CD4-positive, alpha-beta memory T cell (primary cell): ENCODE measurements around the gene PRRT1. TPM values are rescaled to one million over a fixed set of nuclear protein-coding genes. Genes with fewer than 3 reads are reported as not detected.
A peak's percentile ranks its signal among the peaks of the same experiment; 100 is the strongest.
"Not testable (repeated sequence)": the region's sequence is repeated elsewhere in the genome, so short reads cannot be mapped to it uniquely, and the experiment has no call there.

Source experiments
- CTCF ChIA-PET: fragments of 350-600 bp; sonication (Branson Sonifier 250); formaldehyde crosslinking; loops from one replicate; lab custom pipeline; 2021; ENCODE audit warnings: inconsistent platforms; ENCODE audit not compliant: partially characterized antibody; lab: Charles Lee
- POLR2A ChIA-PET: fragments of 350-600 bp; sonication (Branson Sonifier 250); formaldehyde crosslinking; loops from one replicate; lab custom pipeline; 2021; ENCODE audit not compliant: partially characterized antibody; lab: Charles Lee
- DNase-seq, 5 donors: peaks; one replicate each; pipeline versions ENCODE4 v3.0.0 to v3.0.0-alpha.2; 2020 to 2022; ENCODE audit warnings: mixed read lengths in 1 of 5
- H3K27ac ChIP-seq: one replicate; pipeline ENCODE4 v1.7.0; 2013; ENCODE audit warnings: low read depth, low read length
- H3K27me3 ChIP-seq: 2 replicates; pipeline ENCODE4 v1.7.0; 2013; ENCODE audit warnings: mild to moderate bottlenecking, low read length, moderate library complexity; ENCODE audit not compliant: insufficient read depth
- H3K36me3 ChIP-seq: 2 replicates; pipeline ENCODE4 v1.7.0; 2013; ENCODE audit warnings: mild to moderate bottlenecking, low read length, moderate library complexity; ENCODE audit not compliant: insufficient read depth
- H3K4me1 ChIP-seq: 2 replicates; pipeline ENCODE4 v1.7.0; 2013; ENCODE audit warnings: mild to moderate bottlenecking, low read length, moderate library complexity; ENCODE audit not compliant: insufficient read depth
- H3K4me3 ChIP-seq, 2 donors: one replicate each; pipeline ENCODE4 v1.7.0; 2013; ENCODE audit warnings: low read length in 2 of 2, mild to moderate bottlenecking in 1 of 2
- H3K9me3 ChIP-seq, 2 donors: one replicate each; pipeline ENCODE4 v1.7.0; 2013; ENCODE audit warnings: low read length in 2 of 2, control low read depth in 1 of 2; ENCODE audit not compliant: control insufficient read depth in 1 of 2
- H3K27ac Mint-ChIP-seq, 7 donors: one replicate each; pipeline ENCODE4 v1.8.0; 2020 to 2021; ENCODE audit warnings: mixed read lengths in 7 of 7, mild to moderate bottlenecking in 6 of 7, inconsistent platforms in 3 of 7, moderate library complexity in 3 of 7
- H3K27me3 Mint-ChIP-seq, 2 donors: one replicate each; pipeline ENCODE4 v1.8.0; 2020 to 2021; ENCODE audit warnings: mixed read lengths in 2 of 2
- H3K36me3 Mint-ChIP-seq, 2 donors: one replicate each; pipeline ENCODE4 v1.8.0; 2020 to 2021; ENCODE audit warnings: mixed read lengths in 2 of 2, inconsistent platforms in 1 of 2, mild to moderate bottlenecking in 1 of 2
- H3K4me1 Mint-ChIP-seq, 4 donors: one replicate each; pipeline ENCODE4 v1.8.0; 2020 to 2021; ENCODE audit warnings: mixed read lengths in 4 of 4, mild to moderate bottlenecking in 1 of 4
- H3K4me3 Mint-ChIP-seq, 8 donors: one replicate each; pipeline ENCODE4 v1.8.0; 2020 to 2021; ENCODE audit warnings: mixed read lengths in 8 of 8, mild to moderate bottlenecking in 7 of 8, moderate library complexity in 6 of 8, inconsistent platforms in 3 of 8
- H3K9me3 Mint-ChIP-seq, 8 donors: one replicate each; pipeline ENCODE4 v1.8.0; 2020 to 2021; ENCODE audit warnings: mixed read lengths in 8 of 8, mild to moderate bottlenecking in 5 of 8, inconsistent platforms in 3 of 8, moderate library complexity in 1 of 8
- intact Hi-C: fragments of 100-400 bp; cut with micrococcal nuclease; formaldehyde crosslinking; loops from one replicate; pipeline ENCODE4 v1.15.1; 2023
- microRNA-seq: library from miRNA; unstranded; fragments of <30 nt; microRNA quantifications from one replicate; pipeline ENCODE4 v1.2.0, GENCODE V29; 2021; ENCODE audit warnings: borderline replicate concordance, borderline number of aligned reads, borderline microRNAs expressed, mixed read lengths
- polyA plus RNA-seq, 2 donors: library from polyadenylated mRNA; unstranded; fragments of 300-500 nt; fragmentation: Illumina TruSeq; gene quantifications; one replicate each; pipeline ENCODE4 v1.2.3, GENCODE V29; 2021
- total RNA-seq, 2 experiments: library from RNA; stranded (reverse); gene quantifications; one replicate each; pipeline ENCODE4 v1.2.3, GENCODE V29; 2021

Gene PRRT1
- total and polyA plus RNA-seq, 4 experiments from 2014 or later, result 0.60 to 1.9 (median 1.5) TPM; not detected in 1

- intact Hi-C loops, result no loop called here
Measured at GRCh38 chr6:32107406-32107805, 44.3 kb downstream of the PRRT1 start.

GRCh38 chr6:32105433-32105832 is 46.3 kb downstream of the PRRT1 start:
- Histone ChIP-seq H3K36me3 (no peaks in the 10 kb centered on the region), H3K27ac (no peak overlapping the region), H3K4me3 (no peak overlapping the region), H3K4me1 (peaks cover 15% of the 10 kb centered on the region), H3K27me3 (no peaks in the 10 kb centered on the region), H3K9me3 (no peaks in the 10 kb centered on the region)
- DNase-seq, result no peak
- POLR2A ChIA-PET, result no interaction called here
- Mint-ChIP-seq H3K27me3 (peaks cover 10 to 25% of the 10 kb centered on the region in 2 donors), H3K4me3 (no peak overlapping the region), H3K9me3 (no peaks in the 10 kb centered on the region), H3K4me1 (peaks cover 10 to 27% (median 18%) of the 10 kb centered on the region in 4 donors), H3K36me3 (no peaks in the 10 kb centered on the region), H3K27ac (no peak overlapping the region)
- CTCF ChIA-PET, result no interaction called here
- intact Hi-C loops, result no loop called here

More at GRCh38 chr6:32107406-32107805, 44.3 kb downstream of the PRRT1 start:
- ChIA-PET CTCF (interaction anchor here (2.0 kb wide), 1 partner anchor 11 kb away, joined by 8 read pairs; no protein-coding TSS in a partner anchor), POLR2A (interaction anchor here (0.9 kb wide), 1 partner anchor 11 kb away, joined by 3 read pairs; no protein-coding TSS in a partner anchor)
- H3K36me3 ChIP-seq, result no peaks in the 10 kb centered on the region
- H3K4me3 Mint-ChIP-seq, result no peak overlapping the region
- no peak overlapping the region for H3K27ac ChIP-seq
- H3K4me3 ChIP-seq, result no peak overlapping the region
- peaks cover 0 to 5% of the 10 kb centered on the region in 2 donors for H3K36me3 Mint-ChIP-seq
- H3K27me3 ChIP-seq, result no peaks in the 10 kb centered on the region
- no peaks in the 10 kb centered on the region for H3K9me3 ChIP-seq
- H3K27ac Mint-ChIP-seq, result peak overlapping the region in 1 of 7 donors; percentile 16
- peaks cover 11 to 27% (median 19%) of the 10 kb centered on the region in 4 donors for H3K4me1 Mint-ChIP-seq
- peaks cover 8 to 25% of the 10 kb centered on the region in 2 donors for H3K27me3 Mint-ChIP-seq
- DNase-seq, result no peak
- peaks cover 15% of the 10 kb centered on the region for H3K4me1 ChIP-seq
- H3K9me3 Mint-ChIP-seq, result no peaks in the 10 kb centered on the region

GRCh38 chr6:32102255-32102654 is 49.5 kb downstream of the PRRT1 start:
- H3K9me3 ChIP-seq, result no peaks in the 10 kb centered on the region
- no peak for DNase-seq
- no peaks in the 10 kb centered on the region for H3K36me3 Mint-ChIP-seq
- no peak overlapping the region for H3K4me3 ChIP-seq
- peaks cover 13 to 26% of the 10 kb centered on the region in 2 donors for H3K27me3 Mint-ChIP-seq
- no peaks in the 10 kb centered on the region for H3K36me3 ChIP-seq
- H3K4me1 Mint-ChIP-seq, result peaks cover 0 to 2% (median 0%) of the 10 kb centered on the region in 4 donors
- POLR2A ChIA-PET, result no interaction called here
- no peaks in the 10 kb centered on the region for H3K9me3 Mint-ChIP-seq
- intact Hi-C loops, result no loop called here
- no peak overlapping the region for H3K27ac Mint-ChIP-seq
- peaks cover 9% of the 10 kb centered on the region for H3K27me3 ChIP-seq
- no peak overlapping the region for H3K27ac ChIP-seq
- no peaks in the 10 kb centered on the region for H3K4me1 ChIP-seq
- CTCF ChIA-PET, result interaction anchor here (1.0 to 1.3 kb wide), 2 partner anchors 16 to 57 kb away, joined by 3 read pairs; no protein-coding TSS in a partner anchor
- H3K4me3 Mint-ChIP-seq, result no peak overlapping the region

GRCh38 chr6:32100251-32100650 is 51.5 kb downstream of the PRRT1 start:
- H3K36me3 ChIP-seq, H3K4me3 ChIP-seq, H3K4me3 Mint-ChIP-seq, H3K4me1 ChIP-seq, POLR2A ChIA-PET, CTCF ChIA-PET, H3K4me1 Mint-ChIP-seq, H3K27ac Mint-ChIP-seq, H3K9me3 ChIP-seq, H3K9me3 Mint-ChIP-seq, DNase-seq, intact Hi-C loops, H3K36me3 Mint-ChIP-seq, H3K27ac ChIP-seq: not testable (repeated sequence)
- peaks cover 21 to 24% of the 10 kb centered on the region in 2 donors for H3K27me3 Mint-ChIP-seq
- peaks cover 23% of the 10 kb centered on the region for H3K27me3 ChIP-seq

Small RNA genes within 50 kb of the gene (microRNA-seq; reads per million reads assigned to microRNA genes)
- gene MIR6721, result not detected
- not detected for gene MIR6833

Other genes starting within 250 kb of the PRRT1 start
- gene ZBTB12, start 249.9 kb downstream of the PRRT1 start, total RNA-seq, result 1 to 10 TPM; 2.4 to 2.5 TPM
- gene ZBTB12, start 249.9 kb downstream of the PRRT1 start, polyA plus RNA-seq, result not detected
- 1 to 10 TPM; 2.1 to 3.2 TPM for gene C2, start 224.2 kb downstream of the PRRT1 start, total RNA-seq
- not detected for gene C2, start 224.2 kb downstream of the PRRT1 start, polyA plus RNA-seq
- gene CFB, start 205.8 kb downstream of the PRRT1 start, total RNA-seq, result under 1 TPM in 1 of 2 experiments, not detected in 1; 0.64 TPM
- gene CFB, start 205.8 kb downstream of the PRRT1 start, polyA plus RNA-seq, result not detected
- 10 to 100 TPM; 45.8 to 49.0 TPM for gene NELFE, start 193.0 kb downstream of the PRRT1 start, total RNA-seq
- 10 to 100 TPM; 67.0 to 78.5 TPM for gene NELFE, start 193.0 kb downstream of the PRRT1 start, polyA plus RNA-seq
- gene SKIC2, start 192.8 kb downstream of the PRRT1 start, total RNA-seq, result 100 to 1,000 TPM; 117 to 119 TPM
- 10 to 100 TPM; 21.8 to 23.0 TPM for gene SKIC2, start 192.8 kb downstream of the PRRT1 start, polyA plus RNA-seq
- gene DXO, start 179.8 kb downstream of the PRRT1 start, total RNA-seq, result 10 to 100 TPM; 27.8 to 30.3 TPM
- 10 to 100 TPM; 10.8 to 11.7 TPM for gene DXO, start 179.8 kb downstream of the PRRT1 start, polyA plus RNA-seq
- gene C4A, start 169.9 kb downstream of the PRRT1 start, total RNA-seq, result 1 to 10 TPM; 6.7 to 9.8 TPM
- under 1 TPM in 1 of 2 donors, not detected in 1; 0.17 TPM for gene C4A, start 169.9 kb downstream of the PRRT1 start, polyA plus RNA-seq
- gene C4B, start 137.1 kb downstream of the PRRT1 start, total RNA-seq, result 1 to 10 TPM; 5.0 to 5.8 TPM
- under 1 TPM in 1 of 2 donors, not detected in 1; 0.36 TPM for gene C4B, start 137.1 kb downstream of the PRRT1 start, polyA plus RNA-seq
- under 1 TPM; 0.39 to 0.61 TPM for gene CYP21A2, start 113.5 kb downstream of the PRRT1 start, total RNA-seq
- not detected for gene CYP21A2, start 113.5 kb downstream of the PRRT1 start, polyA plus RNA-seq
- gene TNXB, start 42.6 kb downstream of the PRRT1 start, total RNA-seq, result 10 to 100 TPM; 16.5 to 22.4 TPM
- gene TNXB, start 42.6 kb downstream of the PRRT1 start, polyA plus RNA-seq, result under 1 TPM in 1 of 2 donors, not detected in 1; 0.31 TPM
- 100 to 1,000 TPM; 151 to 154 TPM for gene ATF6B, start 23.7 kb downstream of the PRRT1 start, total RNA-seq
- 10 to 100 TPM; 11.4 to 27.7 TPM for gene ATF6B, start 23.7 kb downstream of the PRRT1 start, polyA plus RNA-seq
- 1 to 10 TPM; 2.2 to 2.8 TPM for gene FKBPL, start 21.7 kb downstream of the PRRT1 start, total RNA-seq
- gene FKBPL, start 21.7 kb downstream of the PRRT1 start, polyA plus RNA-seq, result 1 to 10 TPM; 2.0 to 3.0 TPM
- gene PPT2, start 2.2 kb upstream of the PRRT1 start, total RNA-seq, result 10 to 100 TPM; 12.7 to 15.4 TPM
- 1 to 10 TPM; 3.8 TPM for gene PPT2, start 2.2 kb upstream of the PRRT1 start, polyA plus RNA-seq
- 10 to 100 TPM; 16.6 TPM for gene EGFL8, start 12.7 kb upstream of the PRRT1 start, total RNA-seq
- under 1 TPM in 1 of 2 donors, not detected in 1; 0.23 TPM for gene EGFL8, start 12.7 kb upstream of the PRRT1 start, polyA plus RNA-seq
- 10 to 100 TPM; 32.2 to 32.8 TPM for gene AGPAT1, start 24.1 kb upstream of the PRRT1 start, total RNA-seq
- 10 to 100 TPM; 15.3 to 16.4 TPM for gene AGPAT1, start 24.1 kb upstream of the PRRT1 start, polyA plus RNA-seq
- 10 to 100 TPM; 44.2 to 47.7 TPM for gene RNF5, start 26.5 kb upstream of the PRRT1 start, total RNA-seq
- gene RNF5, start 26.5 kb upstream of the PRRT1 start, polyA plus RNA-seq, result 100 to 1,000 TPM; 102 to 129 TPM
- gene AGER, start 32.3 kb upstream of the PRRT1 start, total RNA-seq, result 10 to 100 TPM; 74.8 to 77.3 TPM
- under 1 TPM in 1 of 2 donors, not detected in 1; 0.62 TPM for gene AGER, start 32.3 kb upstream of the PRRT1 start, polyA plus RNA-seq
- 100 to 1,000 TPM; 188 to 192 TPM for gene PBX2, start 38.3 kb upstream of the PRRT1 start, total RNA-seq
- 1 to 10 TPM in 1 of 2 donors, under 1 TPM in 1; 0.57 to 1.8 TPM for gene PBX2, start 38.3 kb upstream of the PRRT1 start, polyA plus RNA-seq
- 100 to 1,000 TPM; 309 to 313 TPM for gene GPSM3, start 40.7 kb upstream of the PRRT1 start, total RNA-seq
- 100 to 1,000 TPM; 110 to 165 TPM for gene GPSM3, start 40.7 kb upstream of the PRRT1 start, polyA plus RNA-seq
- 1 to 10 TPM in 1 of 2 experiments, under 1 TPM in 1; 0.35 to 1.2 TPM for gene NOTCH4, start 72.1 kb upstream of the PRRT1 start, total RNA-seq
- gene NOTCH4, start 72.1 kb upstream of the PRRT1 start, polyA plus RNA-seq, result under 1 TPM in 1 of 2 donors, not detected in 1; 0.70 TPM
- not detected for gene TSBP1, start 220.0 kb upstream of the PRRT1 start, total RNA-seq
- not detected for gene TSBP1, start 220.0 kb upstream of the PRRT1 start, polyA plus RNA-seq